SIG-M5 treated with dmso at 0.1 percent for 504 hours (cell line): ENCODE measurements around the gene SLC6A18.
"Not testable (repeated sequence)": the region's sequence is repeated elsewhere in the genome, so short reads cannot be mapped to it uniquely, and the experiment has no call there.

Experiments used
- DNase-seq: peaks from one replicate; lab custom pipeline; 2025; ENCODE audit not compliant: unreplicated experiment; lab: John Stamatoyannopoulos, UW

SLC6A18 gene

GRCh38 chr5:1251678-1252580 lies 26.7 kb downstream of the SLC6A18 start:
- no peak for DNase-seq

DNA sequence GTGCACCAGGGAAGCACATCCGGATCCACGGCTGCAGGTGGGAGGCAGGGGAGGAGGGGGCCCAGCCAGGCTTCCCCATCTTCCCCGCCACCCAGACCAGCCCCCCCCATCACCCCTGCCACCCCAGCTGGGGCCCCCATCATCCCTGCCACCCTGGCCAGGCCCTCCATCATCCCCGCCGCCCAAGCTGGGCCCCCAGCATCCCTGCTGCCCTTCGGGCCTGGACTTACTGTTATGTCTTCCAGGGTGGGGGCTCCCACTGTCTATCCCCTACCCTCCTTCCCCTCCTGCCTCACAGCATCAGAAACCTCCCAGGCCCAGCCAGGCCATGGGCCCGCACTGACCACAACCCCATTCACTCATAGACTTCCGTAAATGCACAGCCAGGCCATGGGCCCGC lies 27.5 kb downstream of the SLC6A18 start:
- DNase-seq: no peak

- no peak for DNase-seq
These were observed 28.4 kb downstream of the SLC6A18 start for GRCh38 chr5:1253456-1254105.

DNA sequence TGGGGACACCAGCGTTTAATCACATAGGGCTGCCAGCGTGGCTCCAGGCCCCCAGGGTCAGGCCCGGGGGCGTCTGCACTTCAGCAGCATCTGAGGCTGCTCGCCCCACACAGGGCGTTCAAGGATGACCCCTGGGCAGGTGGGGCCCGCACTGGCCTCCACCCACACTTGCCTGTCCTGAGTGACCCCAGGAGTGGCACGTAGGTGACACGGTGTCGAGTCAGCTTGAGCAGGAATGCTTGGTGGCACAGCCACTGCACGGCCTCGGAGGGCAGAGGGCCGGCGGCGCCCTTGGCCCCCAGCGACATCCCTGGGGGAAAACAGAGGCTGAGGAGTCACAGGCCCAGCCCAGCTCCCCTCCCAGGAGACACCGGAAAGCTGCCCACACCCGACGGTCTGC lies 29.0 kb downstream of the SLC6A18 start:
- no peak for DNase-seq

- no peak for DNase-seq
These were observed 29.9 kb downstream of the SLC6A18 start for GRCh38 chr5:1255081-1255561.

- DNase-seq: no peak
These were observed 31.6 kb downstream of the SLC6A18 start for GRCh38 chr5:1256776-1257175.

DNA sequence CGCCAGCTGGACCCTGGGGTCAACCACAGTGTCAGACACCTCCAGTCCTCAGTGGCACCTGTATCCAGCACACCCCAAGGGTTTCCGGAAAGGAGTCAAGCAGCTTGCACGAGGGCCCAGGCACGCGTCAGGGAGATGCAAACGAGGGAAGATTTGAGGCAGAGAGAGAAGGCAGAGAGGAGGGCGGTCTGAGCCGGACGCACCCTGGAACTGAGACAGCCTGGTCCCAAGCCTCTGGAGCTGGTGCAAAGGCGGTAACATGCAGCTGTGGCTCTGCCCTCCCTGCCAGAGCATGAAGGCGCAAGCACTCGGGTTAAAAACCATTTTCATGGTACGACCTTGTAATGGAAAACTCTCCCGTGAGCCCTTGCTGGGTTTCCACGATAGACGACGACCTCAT lies 32.2 kb downstream of the SLC6A18 start:
- no peak for DNase-seq

DNA sequence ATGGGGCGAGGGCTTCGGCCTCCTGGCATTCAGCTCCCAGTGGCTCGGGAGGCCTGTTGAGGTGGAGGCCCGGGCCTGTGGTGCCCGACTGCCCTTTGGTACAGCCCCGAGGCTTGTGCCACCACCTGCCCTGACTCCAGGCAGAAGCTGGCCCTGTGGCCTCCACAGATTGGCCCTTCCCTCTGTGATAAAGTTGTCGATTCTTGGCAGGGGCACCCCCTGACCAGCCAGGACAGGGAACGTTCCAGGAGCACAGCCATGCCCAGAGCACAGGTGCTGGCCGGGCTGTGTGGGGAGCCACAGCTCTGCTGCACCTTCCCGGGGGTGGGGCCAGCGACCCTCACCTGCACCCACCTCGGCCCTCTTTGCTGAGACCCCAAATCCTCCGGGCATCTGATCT lies 32.7 kb downstream of the SLC6A18 start:
- no peak for DNase-seq

DNA sequence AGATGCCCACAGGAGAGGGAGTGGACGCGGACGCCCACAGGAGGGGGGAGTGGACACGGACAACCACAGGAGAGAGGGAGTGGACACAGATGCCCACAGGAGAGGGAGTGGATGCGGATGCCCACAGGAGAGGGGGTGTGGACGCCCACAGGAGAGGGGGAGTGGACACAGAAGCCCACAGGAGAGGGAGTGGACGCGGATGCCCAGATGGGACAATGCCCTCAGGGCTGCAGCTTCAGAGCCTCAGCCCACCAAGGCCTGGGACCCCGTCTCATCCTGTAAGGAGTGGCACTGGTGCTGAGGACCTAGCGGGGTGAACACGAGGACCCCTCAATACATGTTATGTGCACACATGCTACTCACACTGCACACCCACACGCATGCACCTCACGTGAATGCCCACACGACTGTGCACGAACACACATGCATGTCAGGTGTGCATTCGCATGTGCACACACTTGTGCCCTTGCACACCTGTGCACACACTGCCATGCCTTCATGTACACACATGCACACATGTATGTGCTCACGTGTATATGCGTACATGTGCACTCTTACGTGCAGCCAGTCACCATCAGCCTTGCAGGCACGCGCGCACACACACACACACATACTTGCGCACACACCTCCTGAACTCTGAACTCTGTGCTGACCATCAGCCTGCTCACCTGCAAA lies 34.8 kb downstream of the SLC6A18 start:
- no peak for DNase-seq

- DNase-seq: no peak
These were observed 36.5 kb downstream of the SLC6A18 start for GRCh38 chr5:1261643-1262042.

DNA sequence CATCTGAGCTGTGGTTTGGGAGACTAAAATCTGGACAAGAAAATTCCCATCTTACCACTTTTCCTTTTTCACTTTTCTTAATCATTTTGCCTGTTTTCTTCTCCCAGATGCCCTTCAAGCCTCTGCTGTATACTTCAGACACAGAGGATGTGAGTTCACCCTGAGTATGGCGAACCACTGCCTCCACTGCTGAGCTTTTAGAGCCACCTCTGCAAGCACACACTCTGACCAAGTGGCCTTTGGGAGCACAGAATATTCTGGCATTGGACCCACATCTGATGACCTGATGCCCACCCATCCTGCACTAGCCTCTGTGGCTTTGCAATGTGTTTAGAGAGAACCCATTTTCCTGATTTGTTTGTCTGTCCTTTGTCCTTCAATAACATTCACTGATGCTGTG lies 37.2 kb downstream of the SLC6A18 start:
- no peak for DNase-seq

DNA sequence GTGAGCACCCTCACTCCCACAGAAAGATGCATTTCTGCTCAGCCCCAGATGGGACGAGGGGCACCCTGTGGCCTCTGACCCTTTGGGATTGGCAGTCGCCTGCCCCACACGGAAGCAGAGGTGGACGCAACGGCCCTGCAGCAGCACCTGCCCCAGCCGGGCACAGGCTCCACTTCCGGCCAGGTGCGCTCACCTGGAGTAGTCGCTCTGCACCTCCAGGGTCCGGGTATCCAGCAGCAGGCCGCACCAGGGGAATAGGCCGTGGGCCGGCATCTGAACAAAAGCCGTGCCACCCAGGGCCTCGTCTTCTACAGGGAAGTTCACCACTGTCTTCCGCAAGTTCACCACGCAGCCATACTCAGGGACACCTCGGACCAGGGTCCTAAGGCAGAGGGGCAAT lies 39.0 kb downstream of the SLC6A18 start:
- no peak for DNase-seq

DNA sequence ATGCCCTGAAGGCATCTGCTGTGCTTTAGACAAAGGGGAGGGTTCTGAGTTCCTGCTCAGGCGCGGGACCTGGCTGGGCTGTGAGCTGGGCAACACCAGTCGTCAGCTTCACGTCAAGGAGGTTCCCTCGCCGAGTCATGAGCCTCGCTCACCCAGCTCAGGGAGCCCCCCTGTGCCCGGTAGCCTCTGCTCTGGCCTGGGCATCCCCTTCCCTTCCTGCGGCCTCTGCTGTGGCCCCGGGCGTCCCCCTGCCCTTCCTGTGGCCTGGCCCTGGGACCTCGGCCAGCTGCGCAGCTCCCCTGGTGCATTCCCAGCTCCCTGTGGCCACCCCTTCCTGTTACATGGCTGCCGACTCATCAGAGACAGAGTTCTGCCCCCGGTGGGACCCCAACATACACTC lies 39.8 kb downstream of the SLC6A18 start:
- no peak for DNase-seq

DNA sequence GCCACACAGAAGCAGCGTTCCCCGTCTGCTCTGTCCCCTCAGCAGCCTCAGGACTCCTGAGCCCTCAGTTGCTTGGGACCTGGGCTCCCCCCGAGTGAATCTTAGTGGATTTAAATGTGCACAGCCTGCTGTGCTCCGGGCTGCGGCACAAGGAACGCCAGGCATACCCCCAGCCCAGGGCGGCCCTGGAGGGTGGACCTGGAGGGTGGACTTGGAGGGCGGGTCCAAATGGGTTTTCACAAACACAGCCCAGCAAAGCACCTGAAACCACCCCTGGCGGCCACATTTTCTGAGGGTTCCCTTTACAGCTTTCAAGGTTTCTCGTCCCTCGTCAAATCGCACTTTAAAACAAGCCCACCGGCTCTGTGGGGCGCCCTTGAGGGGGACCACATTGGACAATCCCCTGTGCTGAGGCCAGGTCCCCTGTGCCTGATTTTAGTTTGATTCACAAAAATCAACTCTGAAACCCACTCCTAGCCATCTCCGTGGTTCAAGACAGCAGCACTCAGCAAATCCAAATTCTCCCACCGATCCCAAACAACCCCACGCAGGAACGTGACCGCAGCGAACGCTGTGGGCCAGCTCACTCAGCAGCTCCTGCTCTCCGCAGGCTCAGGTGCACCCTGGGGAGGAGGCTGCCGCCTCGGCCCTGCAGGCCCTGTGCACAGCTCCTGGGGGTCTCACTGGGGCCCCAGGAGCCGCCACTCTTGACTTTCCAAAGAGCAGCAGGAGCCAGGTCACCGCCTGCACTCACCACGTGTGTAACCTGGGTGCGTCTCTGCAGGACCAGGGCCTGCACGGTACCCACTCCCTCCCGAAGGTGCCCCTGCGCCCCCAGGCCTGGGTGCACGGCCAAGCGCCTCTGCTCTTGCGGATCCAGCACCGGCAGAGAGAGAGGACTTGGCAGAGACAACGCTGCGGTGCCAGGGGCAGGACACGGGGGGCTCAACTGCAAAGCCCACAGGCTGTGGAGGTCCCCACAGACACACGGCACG lies 40.6 kb downstream of the SLC6A18 start:
- no peak for DNase-seq

DNA sequence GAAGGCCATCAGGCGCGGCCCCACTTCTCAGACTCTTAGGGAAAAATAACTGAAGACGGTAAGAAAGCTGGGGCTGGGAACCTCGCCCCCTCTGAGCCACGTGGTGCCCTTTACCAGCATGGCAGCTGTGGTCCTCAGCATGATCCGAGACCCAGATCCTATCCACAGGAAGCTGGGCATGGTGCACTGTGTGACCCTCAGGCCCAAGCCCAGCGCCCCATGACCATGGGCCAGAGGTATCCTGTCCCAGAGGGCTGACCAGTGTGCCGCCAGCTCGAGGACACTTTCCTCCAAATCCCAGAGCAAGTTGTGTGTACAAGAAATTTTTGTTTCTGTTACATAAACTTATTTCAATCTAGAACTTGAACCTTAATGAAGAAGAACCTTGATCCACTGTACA lies 41.6 kb downstream of the SLC6A18 start:
- DNase-seq: no peak

- DNase-seq: not testable (repeated sequence)
These were observed 42.3 kb downstream of the SLC6A18 start for GRCh38 chr5:1267464-1267863.

GRCh38 chr5:1268056-1268455 lies 42.9 kb downstream of the SLC6A18 start:
- no peak for DNase-seq

DNA sequence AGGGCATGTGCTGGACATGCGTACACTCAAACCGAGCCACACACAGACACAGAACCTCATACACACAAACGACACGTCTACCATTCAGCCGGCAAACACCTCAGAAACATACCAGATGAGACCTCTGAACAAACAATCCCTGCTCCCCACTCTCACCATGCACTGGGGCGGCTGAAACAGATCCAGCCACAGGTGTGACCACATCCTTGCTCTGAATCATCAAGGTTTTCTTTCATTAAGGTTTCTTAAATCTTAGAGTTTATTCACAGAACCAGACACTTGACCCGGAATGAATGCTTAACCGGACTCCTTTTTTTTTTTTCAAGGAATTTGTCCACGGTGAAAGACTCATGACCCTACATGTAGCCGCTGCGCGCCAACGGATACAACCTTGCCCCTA lies 43.5 kb downstream of the SLC6A18 start:
- no peak for DNase-seq

- DNase-seq: no peak
These were observed 45.2 kb downstream of the SLC6A18 start for GRCh38 chr5:1270426-1270825.
